Ovary (tissue), 3 donors: ENCODE data around the gene TRPM4.

Experiments
- CTCF ChIP-seq, 3 donors: fragments of 450-650 bp in 2 of 3; fragments of 200-600 bp in 1 of 3; IDR thresholded peaks; one replicate each; pipeline versions ENCODE4 v1.5.1 to v1.8.0; 2016 to 2022; ENCODE audit warnings: antibody characterized with exemption in 3 of 3, mild to moderate bottlenecking in 1 of 3
- EP300 ChIP-seq: sonication (generic); formaldehyde crosslinking; IDR thresholded peaks from one replicate; pipeline ENCODE4 v1.6.1; 2017; ENCODE audit warnings: antibody characterized with exemption
- POLR2A ChIP-seq: fragments of 450-650 bp; IDR thresholded peaks from one replicate; pipeline ENCODE4 v1.6.1; 2017; ENCODE audit warnings: antibody characterized with exemption, mild to moderate bottlenecking, moderate library complexity
- donor health status: DM: no; HTN: no; CAD: no.

DNA sequence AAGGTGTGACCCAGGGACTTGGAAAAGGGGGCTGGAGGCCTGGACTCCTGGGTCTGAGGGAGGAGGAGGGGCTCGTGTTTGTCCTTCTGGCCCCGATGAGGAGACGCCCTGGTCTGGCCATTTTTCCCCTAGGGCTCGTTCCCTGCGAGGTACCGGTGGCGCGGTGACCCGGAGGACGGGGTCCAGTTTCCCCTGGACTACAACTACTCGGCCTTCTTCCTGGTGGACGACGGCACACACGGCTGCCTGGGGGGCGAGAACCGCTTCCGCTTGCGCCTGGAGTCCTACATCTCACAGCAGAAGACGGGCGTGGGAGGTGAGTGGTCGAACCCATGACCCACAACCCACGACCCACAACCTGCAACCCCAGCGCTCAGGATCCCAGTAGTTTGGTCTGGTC lies 10.8 kb downstream of the TRPM4 start:
- TF ChIP-seq EP300 (no peak), CTCF (IDR thresholded peaks at IDR 0.05) (no peak), POLR2A (no peak)
